GM12801 (cell line): ENCODE measurements around the gene IL6ST.

ENCODE experiments used
- CTCF ChIP-seq: IDR thresholded peaks from one replicate; pipeline ENCODE4 v1.5.1; 2011; ENCODE audit warnings: control low read depth; ENCODE audit not compliant: insufficient read length; ENCODE audit errors: extremely low read depth

Gene IL6ST

GRCh38 chr5:55899344-55899743, 95.4 kb downstream of the IL6ST start:
- TF ChIP-seq CTCF = no peak

- TF ChIP-seq CTCF = no peak
These were observed 96.9 kb downstream of the IL6ST start for GRCh38 chr5:55897905-55898304.

- TF ChIP-seq CTCF = no peak
These were observed 97.4 kb downstream of the IL6ST start for GRCh38 chr5:55897206-55897894.

GRCh38 chr5:55896663-55897062, 98.1 kb downstream of the IL6ST start:
- TF ChIP-seq CTCF = no peak

GRCh38 chr5:55896238-55896637, 98.5 kb downstream of the IL6ST start:
- no peak for TF ChIP-seq CTCF

GRCh38 chr5:55895346-55895745, 99.4 kb downstream of the IL6ST start:
- no peak for TF ChIP-seq CTCF

GRCh38 chr5:55894135-55894534, 100.6 kb downstream of the IL6ST start:
- no peak for TF ChIP-seq CTCF
